Measurements from ENCODE around the gene PGLYRP4.

Gene PGLYRP4

DNA sequence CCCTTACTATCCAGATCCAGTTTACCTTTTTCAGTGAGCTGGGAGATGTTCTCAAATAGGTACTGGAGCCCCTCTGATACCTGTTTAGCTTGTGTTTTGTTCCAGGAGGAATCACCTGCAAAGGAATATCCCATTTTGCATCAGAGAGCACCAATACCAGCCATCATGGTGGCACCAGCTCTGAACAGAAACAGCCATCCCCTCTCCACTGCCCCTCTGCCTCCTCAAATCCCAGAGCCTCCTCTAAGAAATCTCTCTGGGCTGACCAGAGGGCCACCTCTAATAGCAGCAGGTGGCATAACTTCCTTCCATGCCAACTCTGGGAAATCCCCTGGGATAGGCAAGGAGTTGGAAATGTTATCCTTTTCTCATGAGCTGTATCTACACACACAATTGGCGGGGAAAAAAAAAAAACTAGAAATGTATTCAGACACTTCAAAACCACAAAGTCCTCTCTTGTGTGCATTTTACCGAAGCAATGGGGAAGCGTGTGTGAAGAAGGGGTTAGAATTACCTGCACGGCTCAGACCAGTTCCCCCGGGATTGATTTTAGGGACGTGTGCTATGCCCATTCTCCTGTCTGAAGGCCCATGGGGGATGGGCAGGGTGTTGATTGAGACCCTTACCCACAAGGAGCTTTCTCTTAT, 2.4 kb downstream of the PGLYRP4 start:
- no peak for TF ChIP-seq ZFP3 (CRISPR knock-in tag; IDR thresholded peaks at IDR 0.05)
- TF ChIP-seq ZNF8 (CRISPR knock-in tag; IDR thresholded peaks at IDR 0.05), result no peak
- no peak for TF ChIP-seq OSR1 (CRISPR knock-in tag; IDR thresholded peaks at IDR 0.05)
- TF ChIP-seq CSDC2 (CRISPR knock-in tag; IDR thresholded peaks at IDR 0.05), result no peak
- no peak for TF ChIP-seq ESRRG (CRISPR knock-in tag; IDR thresholded peaks at IDR 0.05)
- TF ChIP-seq PPARA (CRISPR knock-in tag; IDR thresholded peaks at IDR 0.05; ENCODE audit: borderline replicate concordance), result no peak
- no peak for TF ChIP-seq SNAI2 (CRISPR knock-in tag; IDR thresholded peaks at IDR 0.05)
- TF ChIP-seq BACH2 (CRISPR knock-in tag; IDR thresholded peaks at IDR 0.05; ENCODE audit: borderline replicate concordance), result no peak
- TF ChIP-seq ISL1 (CRISPR knock-in tag; IDR thresholded peaks at IDR 0.05), result no peak
- TF ChIP-seq TCF4 (CRISPR knock-in tag; IDR thresholded peaks at IDR 0.05; ENCODE audit: borderline replicate concordance), result no peak
- no peak for ATAC-seq

GRCh38 chr1:153345187-153346076, 3.2 kb downstream of the PGLYRP4 start:
- ATAC-seq, result no peak
- TF ChIP-seq ZFP30 (CRISPR knock-in tag; IDR thresholded peaks at IDR 0.05) (no peak), BACH2 (CRISPR knock-in tag; IDR thresholded peaks at IDR 0.05; ENCODE audit: borderline replicate concordance) (no peak), TSHZ2 (CRISPR knock-in tag; IDR thresholded peaks at IDR 0.05) (no peak), POU6F1 (CRISPR knock-in tag; IDR thresholded peaks at IDR 0.05; ENCODE audit: borderline replicate concordance, low read depth) (no peak), OSR1 (CRISPR knock-in tag; IDR thresholded peaks at IDR 0.05) (no peak), ESRRG (CRISPR knock-in tag; IDR thresholded peaks at IDR 0.05) (no peak), TOX (CRISPR knock-in tag; IDR thresholded peaks at IDR 0.05; ENCODE audit: borderline replicate concordance) (no peak), ZNF70 (CRISPR knock-in tag; IDR thresholded peaks at IDR 0.05) (no peak), ISL1 (CRISPR knock-in tag; IDR thresholded peaks at IDR 0.05) (no peak), ZFP3 (CRISPR knock-in tag; IDR thresholded peaks at IDR 0.05) (no peak), ARNTL (CRISPR knock-in tag; IDR thresholded peaks at IDR 0.05; ENCODE audit: borderline replicate concordance, low read depth) (no peak)
- TF ChIP-seq, protein P1, sequence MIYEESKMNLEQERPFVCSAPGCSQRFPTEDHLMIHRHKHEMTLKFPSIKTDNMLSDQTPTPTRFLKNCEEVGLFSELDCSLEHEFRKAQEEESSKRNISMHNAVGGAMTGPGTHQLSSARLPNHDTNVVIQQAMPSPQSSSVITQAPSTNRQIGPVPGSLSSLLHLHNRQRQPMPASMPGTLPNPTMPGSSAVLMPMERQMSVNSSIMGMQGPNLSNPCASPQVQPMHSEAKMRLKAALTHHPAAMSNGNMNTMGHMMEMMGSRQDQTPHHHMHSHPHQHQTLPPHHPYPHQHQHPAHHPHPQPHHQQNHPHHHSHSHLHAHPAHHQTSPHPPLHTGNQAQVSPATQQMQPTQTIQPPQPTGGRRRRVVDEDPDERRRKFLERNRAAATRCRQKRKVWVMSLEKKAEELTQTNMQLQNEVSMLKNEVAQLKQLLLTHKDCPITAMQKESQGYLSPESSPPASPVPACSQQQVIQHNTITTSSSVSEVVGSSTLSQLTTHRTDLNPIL (CRISPR knock-in tag; IDR thresholded peaks at IDR 0.05; ENCODE audit: low read depth), result no peak
- TF ChIP-seq, protein P2, sequence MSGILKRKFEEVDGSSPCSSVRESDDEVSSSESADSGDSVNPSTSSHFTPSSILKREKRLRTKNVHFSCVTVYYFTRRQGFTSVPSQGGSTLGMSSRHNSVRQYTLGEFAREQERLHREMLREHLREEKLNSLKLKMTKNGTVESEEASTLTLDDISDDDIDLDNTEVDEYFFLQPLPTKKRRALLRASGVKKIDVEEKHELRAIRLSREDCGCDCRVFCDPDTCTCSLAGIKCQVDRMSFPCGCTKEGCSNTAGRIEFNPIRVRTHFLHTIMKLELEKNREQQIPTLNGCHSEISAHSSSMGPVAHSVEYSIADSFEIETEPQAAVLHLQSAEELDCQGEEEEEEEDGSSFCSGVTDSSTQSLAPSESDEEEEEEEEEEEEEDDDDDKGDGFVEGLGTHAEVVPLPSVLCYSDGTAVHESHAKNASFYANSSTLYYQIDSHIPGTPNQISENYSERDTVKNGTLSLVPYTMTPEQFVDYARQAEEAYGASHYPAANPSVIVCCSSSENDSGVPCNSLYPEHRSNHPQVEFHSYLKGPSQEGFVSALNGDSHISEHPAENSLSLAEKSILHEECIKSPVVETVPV (CRISPR knock-in tag; IDR thresholded peaks at IDR 0.05), result no peak

DNA sequence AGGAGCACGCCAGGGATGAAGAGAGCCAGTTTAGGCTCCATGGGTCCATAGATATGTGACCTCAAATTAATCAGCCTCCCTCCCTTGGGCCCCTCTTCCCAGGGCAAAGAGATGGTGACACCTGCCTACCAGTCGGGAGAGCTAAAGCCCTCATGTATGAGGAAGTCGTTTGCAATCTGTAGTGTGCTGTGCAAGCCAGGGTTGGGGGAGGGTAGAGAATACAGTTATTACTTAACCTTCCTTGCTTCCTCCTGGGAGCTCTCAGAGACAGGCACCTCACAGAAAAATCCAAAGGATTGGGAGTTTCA, 4.0 kb downstream of the PGLYRP4 start:
- no peak for ATAC-seq

More for the DNA sequence above, 4.0 kb downstream of the PGLYRP4 start:
- TF ChIP-seq ARNTL (CRISPR knock-in tag; IDR thresholded peaks at IDR 0.05; ENCODE audit: borderline replicate concordance, low read depth) (no peak), ZC3H10 (CRISPR knock-in tag; IDR thresholded peaks at IDR 0.05) (no peak), ESRRG (CRISPR knock-in tag; IDR thresholded peaks at IDR 0.05) (no peak), BACH2 (CRISPR knock-in tag; IDR thresholded peaks at IDR 0.05; ENCODE audit: borderline replicate concordance) (no peak), POU6F1 (CRISPR knock-in tag; IDR thresholded peaks at IDR 0.05; ENCODE audit: borderline replicate concordance, low read depth) (no peak), TOX (CRISPR knock-in tag; IDR thresholded peaks at IDR 0.05; ENCODE audit: borderline replicate concordance) (no peak), PPARA (CRISPR knock-in tag; IDR thresholded peaks at IDR 0.05; ENCODE audit: borderline replicate concordance) (no peak), ZNF70 (CRISPR knock-in tag; IDR thresholded peaks at IDR 0.05) (no peak), ZNF565 (CRISPR knock-in tag; conservative IDR thresholded peaks at IDR 0.05; ENCODE audit: low read depth) (no peak), CSDC2 (CRISPR knock-in tag; IDR thresholded peaks at IDR 0.05) (no peak), ZNF8 (CRISPR knock-in tag; IDR thresholded peaks at IDR 0.05) (no peak), SNAI2 (CRISPR knock-in tag; IDR thresholded peaks at IDR 0.05) (no peak), ISL1 (CRISPR knock-in tag; IDR thresholded peaks at IDR 0.05) (no peak)
- TF ChIP-seq, protein P3, sequence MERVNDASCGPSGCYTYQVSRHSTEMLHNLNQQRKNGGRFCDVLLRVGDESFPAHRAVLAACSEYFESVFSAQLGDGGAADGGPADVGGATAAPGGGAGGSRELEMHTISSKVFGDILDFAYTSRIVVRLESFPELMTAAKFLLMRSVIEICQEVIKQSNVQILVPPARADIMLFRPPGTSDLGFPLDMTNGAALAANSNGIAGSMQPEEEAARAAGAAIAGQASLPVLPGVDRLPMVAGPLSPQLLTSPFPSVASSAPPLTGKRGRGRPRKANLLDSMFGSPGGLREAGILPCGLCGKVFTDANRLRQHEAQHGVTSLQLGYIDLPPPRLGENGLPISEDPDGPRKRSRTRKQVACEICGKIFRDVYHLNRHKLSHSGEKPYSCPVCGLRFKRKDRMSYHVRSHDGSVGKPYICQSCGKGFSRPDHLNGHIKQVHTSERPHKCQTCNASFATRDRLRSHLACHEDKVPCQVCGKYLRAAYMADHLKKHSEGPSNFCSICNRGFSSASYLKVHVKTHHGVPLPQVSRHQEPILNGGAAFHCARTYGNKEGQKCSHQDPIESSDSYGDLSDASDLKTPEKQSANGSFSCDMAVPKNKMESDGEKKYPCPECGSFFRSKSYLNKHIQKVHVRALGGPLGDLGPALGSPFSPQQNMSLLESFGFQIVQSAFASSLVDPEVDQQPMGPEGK (CRISPR knock-in tag; IDR thresholded peaks at IDR 0.05; ENCODE audit: borderline replicate concordance), result no peak
- TF ChIP-seq, protein P1 (CRISPR knock-in tag; IDR thresholded peaks at IDR 0.05; ENCODE audit: low read depth), result no peak

All from SK-N-SH treated with all-trans-retinoic acid at 6 μM for 48 hours (cell line).